ENCODE results near the gene MTAP. TPM values are rescaled to one million over a fixed set of nuclear protein-coding genes. Genes with fewer than 3 reads are reported as not detected.

Gene MTAP
- total RNA-seq, 5 donors from 2014 or later (not counting 1 experiment from before 2014, with no cell fraction given) = 32.0 to 41.9 (median 34.6) TPM

DNA sequence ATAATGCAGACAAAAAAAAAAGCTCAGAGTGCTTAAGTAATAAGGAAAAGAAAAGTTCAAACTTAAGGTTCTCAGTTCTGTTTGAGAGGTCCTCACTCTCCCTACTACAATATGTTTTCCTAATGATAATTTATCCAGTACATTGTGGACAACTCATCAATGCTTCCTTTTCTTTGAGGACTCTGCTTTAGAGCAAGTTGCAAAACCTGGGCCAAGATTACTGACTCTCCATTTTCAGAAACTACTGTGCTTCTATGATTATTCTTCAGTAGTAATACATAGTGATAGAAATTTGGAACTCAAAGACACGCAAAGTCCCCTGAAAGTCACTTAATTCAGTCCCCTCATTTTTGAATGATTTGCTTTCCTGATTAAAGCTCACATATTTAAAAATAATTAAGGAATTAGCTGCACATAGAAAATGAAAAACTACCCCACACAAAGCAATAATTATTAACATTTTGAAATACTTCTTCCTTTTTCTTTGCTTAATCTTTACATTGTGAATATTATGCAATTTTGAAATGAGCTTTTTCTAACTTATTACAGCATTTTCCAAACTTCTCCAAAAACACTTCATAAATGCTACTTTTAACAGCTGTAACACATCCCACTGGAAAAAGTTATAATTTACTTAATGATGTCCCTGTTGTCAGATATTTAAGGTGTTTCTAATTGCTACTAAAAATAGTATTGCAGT lies 180.6 kb downstream of the MTAP start:
- Mint-ChIP-seq H3K27me3 (peaks cover 58 to 67% of the 10 kb centered on the region in 2 donors), H3K27ac (no peak overlapping the region), H3K9me3 (peaks cover 0 to 5% (median 0%) of the 10 kb centered on the region in 3 donors), H3K4me1 (peaks cover 0 to 2% (median 0%) of the 10 kb centered on the region in 3 donors), H3K36me3 (no peaks in the 10 kb centered on the region), H3K4me3 (no peak overlapping the region)
- Histone ChIP-seq H3K27me3 (replicated peaks in 1 of 2; ENCODE audit: control insufficient read depth in 2 of 2, extremely low read depth in 1 of 2, insufficient read depth in 2 of 2, low read length in 1 of 2) (peaks cover 4 to 18% of the 10 kb centered on the region in 2 experiments), H3K36me3 (ENCODE audit: control insufficient read depth in 2 of 2, extremely low read depth in 1 of 2, insufficient read depth in 1 of 2, low read length in 1 of 2) (no peaks in the 10 kb centered on the region), H3K9me3 (no peaks in the 10 kb centered on the region), H3K4me1 (ENCODE audit: control insufficient read depth in 1 of 2, extremely low read depth in 1 of 2, insufficient read depth in 2 of 2, low read length in 2 of 2) (no peaks in the 10 kb centered on the region), H3K27ac (ENCODE audit: low read length) (no peak overlapping the region), H3K4me3 (ENCODE audit: control insufficient read depth in 1 of 2, extremely low read depth in 1 of 2, low read length in 1 of 2) (no peak overlapping the region)
- DNase-seq = no peak
- no peak for ATAC-seq (replicated peaks in 1 of 4)
- POLR2A ChIA-PET = interaction anchor here in 1 of 2 donors (0.5 to 0.6 kb wide), 2 partner anchors 13 to 67 kb away, joined by 3 to 5 read pairs; no protein-coding TSS in a partner anchor
- WGBS (ENCODE audit: insufficient coverage) = no CpG with 5 or more reads among the region's 1 CpG
- CTCF ChIA-PET = interaction anchor here (0.5 to 1.2 kb wide), 6 partner anchors 8 to 221 kb away, joined by 3 read pairs; partner anchors contain the start of genes CDKN2A (in 1 of the 2) and CDKN2B-AS1 (in 1 of the 2)

DNA sequence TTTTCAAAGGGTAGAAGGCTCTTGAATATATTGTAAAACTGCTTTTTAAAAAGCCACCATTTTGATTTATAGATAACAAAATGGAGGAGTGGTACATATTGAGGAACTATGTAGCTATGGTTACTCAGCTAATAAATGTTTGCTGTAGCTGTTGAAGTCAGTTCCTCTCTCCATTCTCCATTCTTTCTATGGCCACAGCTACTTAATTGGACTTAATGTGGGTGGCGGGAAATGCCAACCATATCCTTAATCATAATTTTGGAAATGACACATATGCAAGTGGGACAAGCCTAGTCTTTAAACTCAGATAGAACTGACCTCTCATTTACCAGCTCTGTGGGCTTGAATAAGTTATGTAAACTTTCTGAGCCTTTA lies 181.1 kb downstream of the MTAP start:
- ATAC-seq (replicated peaks in 1 of 4) (no peak), DNase-seq (no peak)
- H3K4me3 ChIP-seq (ENCODE audit: control insufficient read depth in 1 of 2, extremely low read depth in 1 of 2, low read length in 1 of 2) = no peak overlapping the region
- no peaks in the 10 kb centered on the region for H3K36me3 ChIP-seq (ENCODE audit: control insufficient read depth in 2 of 2, extremely low read depth in 1 of 2, insufficient read depth in 1 of 2, low read length in 1 of 2)
- no CpG with 5 or more reads among the region's 1 CpG for WGBS (ENCODE audit: insufficient coverage)
- Mint-ChIP-seq H3K27me3 (peaks cover 60 to 69% of the 10 kb centered on the region in 2 donors), H3K4me3 (no peak overlapping the region), H3K27ac (no peak overlapping the region), H3K36me3 (no peaks in the 10 kb centered on the region), H3K4me1 (peaks cover 0 to 2% (median 0%) of the 10 kb centered on the region in 3 donors), H3K9me3 (peaks cover 0 to 5% (median 0%) of the 10 kb centered on the region in 3 donors)
- peaks cover 4 to 18% of the 10 kb centered on the region in 2 experiments for H3K27me3 ChIP-seq (replicated peaks in 1 of 2; ENCODE audit: control insufficient read depth in 2 of 2, extremely low read depth in 1 of 2, insufficient read depth in 2 of 2, low read length in 1 of 2)
- ChIA-PET CTCF (interaction anchor here (1.0 to 2.0 kb wide), 3 partner anchors 11 to 136 kb away, joined by 3 to 5 read pairs (median 3); partner anchors contain the start of genes CDKN2A (in 1 of the 2), CDKN2B (in 1 of the 2) and CDKN2B-AS1 (in 1 of the 2)), POLR2A (interaction anchor here in 1 of 2 donors (0.6 kb wide), 1 partner anchor 67 kb away, joined by 3 read pairs; no protein-coding TSS in a partner anchor)
- H3K9me3 ChIP-seq = no peaks in the 10 kb centered on the region
- H3K4me1 ChIP-seq (ENCODE audit: control insufficient read depth in 1 of 2, extremely low read depth in 1 of 2, insufficient read depth in 2 of 2, low read length in 2 of 2) = no peaks in the 10 kb centered on the region
- H3K27ac ChIP-seq (ENCODE audit: low read length) = no peak overlapping the region

DNA sequence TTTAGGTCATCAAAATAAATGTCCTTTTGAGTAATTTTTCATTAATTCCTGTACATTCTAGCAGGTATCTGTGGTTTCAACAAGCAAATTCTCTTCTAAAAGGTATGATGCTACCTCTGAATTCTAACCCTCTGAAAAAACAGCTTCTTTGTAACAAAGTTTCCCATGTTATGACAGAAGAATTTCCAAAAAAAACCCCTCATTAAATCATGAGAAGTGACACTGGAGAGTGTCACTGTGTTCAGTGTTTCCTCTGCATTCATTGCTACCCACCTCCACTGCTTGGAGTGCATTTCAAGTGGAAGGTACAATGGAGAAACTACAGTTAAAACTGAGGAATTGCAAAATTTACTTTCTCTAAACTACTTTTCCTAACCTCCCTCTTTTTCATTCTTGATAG lies 181.7 kb downstream of the MTAP start:
- H3K9me3 Mint-ChIP-seq = peaks cover 0 to 2% (median 0%) of the 10 kb centered on the region in 3 donors
- H3K4me1 Mint-ChIP-seq = peaks cover 0 to 4% (median 0%) of the 10 kb centered on the region in 3 donors
- H3K27ac Mint-ChIP-seq = no peak overlapping the region
- ATAC-seq (replicated peaks in 1 of 4) (no peak), DNase-seq (no peak)
- peaks cover 59 to 69% of the 10 kb centered on the region in 2 donors for H3K27me3 Mint-ChIP-seq
- CTCF ChIA-PET = interaction anchor here in 1 of 2 donors (1.2 to 2.0 kb wide), 2 partner anchors 10 to 25 kb away, joined by 3 to 5 read pairs; partner anchors contain the start of genes CDKN2A, CDKN2B and CDKN2B-AS1
- H3K36me3 Mint-ChIP-seq = no peaks in the 10 kb centered on the region
- Histone ChIP-seq H3K27ac (ENCODE audit: low read length) (no peak overlapping the region), H3K4me1 (ENCODE audit: control insufficient read depth in 1 of 2, extremely low read depth in 1 of 2, insufficient read depth in 2 of 2, low read length in 2 of 2) (no peaks in the 10 kb centered on the region), H3K36me3 (ENCODE audit: control insufficient read depth in 2 of 2, extremely low read depth in 1 of 2, insufficient read depth in 1 of 2, low read length in 1 of 2) (no peaks in the 10 kb centered on the region), H3K9me3 (peaks cover 2% of the 10 kb centered on the region), H3K27me3 (replicated peaks in 1 of 2; ENCODE audit: control insufficient read depth in 2 of 2, extremely low read depth in 1 of 2, insufficient read depth in 2 of 2, low read length in 1 of 2) (peaks cover 4 to 17% of the 10 kb centered on the region in 2 experiments), H3K4me3 (ENCODE audit: control insufficient read depth in 1 of 2, extremely low read depth in 1 of 2, low read length in 1 of 2) (no peak overlapping the region)
- no peak overlapping the region for H3K4me3 Mint-ChIP-seq
- POLR2A ChIA-PET = interaction anchor here in 1 of 2 donors (0.6 kb wide), 1 partner anchor 1161 kb away, joined by 3 read pairs; no protein-coding TSS in a partner anchor

DNA sequence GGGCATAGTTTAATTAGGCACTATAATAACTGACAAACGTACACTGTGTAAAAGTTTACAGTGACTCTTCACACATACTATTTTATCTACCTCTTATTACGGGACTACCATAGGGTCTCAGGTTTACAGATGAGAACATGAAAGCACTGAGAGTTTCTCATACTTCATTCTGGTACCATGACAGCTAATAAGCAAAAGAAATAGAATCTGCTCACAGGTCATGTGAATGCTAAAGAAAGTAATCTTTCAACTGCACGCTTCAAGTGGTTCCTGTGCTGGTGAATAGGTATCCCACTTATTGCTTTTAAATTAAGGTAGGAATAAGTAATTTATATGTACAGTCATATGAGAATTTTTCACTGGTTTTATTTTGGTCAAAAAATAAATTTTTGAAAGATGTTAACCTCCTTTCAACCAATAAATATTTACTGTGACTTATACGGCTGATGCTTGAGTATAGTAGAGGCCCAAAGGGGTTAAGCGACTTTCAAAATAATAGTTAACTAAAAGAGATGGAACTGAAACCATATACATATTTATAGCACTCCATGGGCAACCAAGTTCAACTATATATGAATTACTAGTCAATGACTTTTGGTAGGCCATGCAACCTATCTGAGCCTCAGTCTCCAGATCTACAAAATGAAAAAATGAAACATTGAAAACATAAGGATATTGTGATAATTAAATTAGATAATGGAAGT lies 183.7 kb downstream of the MTAP start:
- no peaks in the 10 kb centered on the region for H3K36me3 ChIP-seq (ENCODE audit: control insufficient read depth in 2 of 2, extremely low read depth in 1 of 2, insufficient read depth in 1 of 2, low read length in 1 of 2)
- ATAC-seq (replicated peaks in 1 of 4) (no peak), DNase-seq (no peak)
- H3K4me1 ChIP-seq (ENCODE audit: control insufficient read depth in 1 of 2, extremely low read depth in 1 of 2, insufficient read depth in 2 of 2, low read length in 2 of 2) = peaks cover 0 to 2% of the 10 kb centered on the region in 2 experiments
- Mint-ChIP-seq H3K27ac (no peak overlapping the region), H3K9me3 (no peaks in the 10 kb centered on the region), H3K36me3 (no peaks in the 10 kb centered on the region), H3K4me3 (no peak overlapping the region), H3K4me1 (peaks cover 0 to 7% (median 6%) of the 10 kb centered on the region in 3 donors), H3K27me3 (peaks cover 56 to 72% of the 10 kb centered on the region in 2 donors)
- POLR2A ChIA-PET = interaction anchor here in 1 of 2 donors (0.6 kb wide), 2 partner anchors 16 to 28 kb away, joined by 3 read pairs; no protein-coding TSS in a partner anchor
- no peak overlapping the region for H3K4me3 ChIP-seq (ENCODE audit: control insufficient read depth in 1 of 2, extremely low read depth in 1 of 2, low read length in 1 of 2)
- WGBS (ENCODE audit: insufficient coverage) = no CpG with 5 or more reads among the region's 5 CpGs
- peaks cover 2% of the 10 kb centered on the region for H3K9me3 ChIP-seq
- no peak overlapping the region for H3K27ac ChIP-seq (ENCODE audit: low read length)
- peaks cover 11 to 24% of the 10 kb centered on the region in 2 experiments for H3K27me3 ChIP-seq (replicated peaks in 1 of 2; ENCODE audit: control insufficient read depth in 2 of 2, extremely low read depth in 1 of 2, insufficient read depth in 2 of 2, low read length in 1 of 2)
- CTCF ChIA-PET = interaction anchor here (0.5 to 0.9 kb wide), 3 partner anchors 12 to 25 kb away, joined by 3 to 7 read pairs (median 3); no protein-coding TSS in a partner anchor

Other genes with a start within 250 kb of the MTAP start
- 1 to 10 TPM; 3.6 to 9.3 (median 4.6) TPM for gene CDKN2A, start 191.8 kb downstream of the MTAP start, total RNA-seq
- gene CDKN2B-AS1, start 192.2 kb downstream of the MTAP start, total RNA-seq = 1 to 10 TPM; 1.1 to 1.5 (median 1.4) TPM
- 1 to 10 TPM in 3 of 5 donors, under 1 TPM in 2; 0.33 to 4.4 (median 1.4) TPM for gene CDKN2B, start 206.7 kb downstream of the MTAP start, total RNA-seq

Measured in T-cell (primary cell).